GM12878 (cell line): ENCODE data around the gene ZNRF3. TPM values are rescaled to one million over a fixed set of nuclear protein-coding genes. Genes with fewer than 3 reads are reported as not detected.

Experiments
- ATAC-seq: fragments of 200-7000 bp; cut with Tn5 transposase; 3 replicates; pipeline ENCODE4 v1.9.1; 2020; ENCODE audit warnings: mild to moderate bottlenecking, moderate library complexity
- BruUV-seq: library from RNA; stranded (reverse); fragments of 400-500 nt; replicated peaks from 2 replicates; lab custom pipeline; 2021; lab: Mats Ljungman, UMichigan
- CTCF ChIA-PET: fragments of 300-600 bp; sonication (Branson Sonifier 250); formaldehyde crosslinking; extraction: SDS; loops from one replicate; lab custom pipeline; 2021; ENCODE audit warnings: inconsistent platforms; lab: Yijun Ruan, JAX
- POLR2A ChIA-PET: fragments of 350-600 bp; formaldehyde crosslinking; extraction: SDS; loops from one replicate; lab custom pipeline; 2021; ENCODE audit warnings: inconsistent platforms; lab: Charles Lee
- RAD21 ChIA-PET: fragments of 300-600 bp; sonication (Branson Sonifier 250); formaldehyde crosslinking; loops from one replicate; lab custom pipeline; 2023; ENCODE audit warnings: antibody characterized with exemption; ENCODE audit not compliant: unreplicated experiment; lab: Charles Lee
- SMC1A ChIA-PET: fragments of 300-600 bp; sonication (Branson Sonifier 250); formaldehyde crosslinking; loops from one replicate; lab custom pipeline; 2023; ENCODE audit not compliant: unreplicated experiment, uncharacterized antibody; lab: Charles Lee
- DNase-seq: peaks from one replicate; pipeline ENCODE4 v3.0.0-alpha.2; 2011; ENCODE audit warnings: low read depth, low spot score
- FAIRE-seq: peaks from 3 replicates; lab custom pipeline; 2011; peaks lifted over from hg19 to GRCh38; lab: Jason Lieb, UNC
- H2AFZ ChIP-seq: 2 replicates; pipeline ENCODE4 v1.6.0; 2011; ENCODE audit warnings: low read depth, low read length, control low read depth; ENCODE audit not compliant: control insufficient read depth
- H3K27ac ChIP-seq: 2 replicates; pipeline ENCODE4 v1.5.1; 2011; ENCODE audit warnings: control low read depth; ENCODE audit not compliant: control insufficient read depth, insufficient read depth
- H3K27me3 ChIP-seq, 2 experiments: replicated peaks in 1 of 2; 2 replicates each; pipeline versions ENCODE4 v1.6.0 to v1.6.1; 2011; ENCODE audit warnings: low read length in 1 of 2; ENCODE audit not compliant: control insufficient read depth in 2 of 2, insufficient read depth in 2 of 2
- H3K36me3 ChIP-seq, 2 experiments: 2 replicates each; pipeline ENCODE4 v1.5.1; 2011; ENCODE audit warnings: low read length in 1 of 2; ENCODE audit not compliant: control insufficient read depth in 2 of 2, insufficient read depth in 2 of 2
- H3K4me1 ChIP-seq: 2 replicates; pipeline ENCODE4 v1.6.1; 2011; ENCODE audit warnings: mild to moderate bottlenecking, low read length, moderate library complexity, mixed read lengths; ENCODE audit not compliant: control insufficient read depth, insufficient read depth
- H3K4me2 ChIP-seq: 2 replicates; pipeline ENCODE4 v1.6.0; 2011; ENCODE audit warnings: control low read depth; ENCODE audit not compliant: control insufficient read depth, insufficient read depth
- H3K4me3 ChIP-seq: fragments of 200-600 bp; sonication (generic); 2 replicates; pipeline ENCODE4 v1.5.1; 2016
- H3K79me2 ChIP-seq: 2 replicates; pipeline ENCODE4 v1.6.0; 2011; ENCODE audit warnings: low read length; ENCODE audit not compliant: control insufficient read depth, insufficient read depth
- H3K9ac ChIP-seq: 2 replicates; pipeline ENCODE4 v1.8.0; 2011; ENCODE audit warnings: low read length, control low read depth, mixed read lengths; ENCODE audit not compliant: control insufficient read depth, insufficient read depth
- H3K9me3 ChIP-seq: replicated peaks from 3 replicates; pipeline ENCODE4 v1.5.1; 2011; ENCODE audit warnings: mild to moderate bottlenecking, low read length; ENCODE audit not compliant: control insufficient read depth, insufficient read depth
- H4K20me1 ChIP-seq: 2 replicates; pipeline ENCODE4 v1.6.0; 2011; ENCODE audit not compliant: control insufficient read depth, insufficient read depth
- NRF1 ChIP-seq: conservative IDR thresholded peaks from 2 replicates; pipeline ENCODE4 v1.6.1; 2011; ENCODE audit warnings: mild to moderate bottlenecking, low read depth, low read length, improper control_type of control experiment
- TBL1XR1 ChIP-seq: IDR thresholded peaks from 2 replicates; pipeline ENCODE4 v1.6.1; 2012; ENCODE audit warnings: low read depth, low read length, improper control_type of control experiment
- WGBS: methylation state at CpG from one replicate; pipeline ENCODE4 v1.1.6; 2016; ENCODE audit warnings: low lambda C conversion rate; ENCODE audit not compliant: insufficient replicate concordance, insufficient coverage; ENCODE audit errors: missing lambda C conversion rate; 5-methylcytosine and 5-hydroxymethylcytosine counted together
- in situ Hi-C: fragments of 300-500 bp; cut with MboI; formaldehyde crosslinking; loops from 9 replicates; pipeline ENCODE4 v1.14.3; 2018; ENCODE audit warnings: mixed read lengths
- intact Hi-C: fragments of 100-400 bp; cut with micrococcal nuclease; formaldehyde crosslinking; loops from one replicate; pipeline ENCODE4 v1.14.2; 2022; ENCODE audit not compliant: unreplicated experiment
- polyA plus RNA-seq, 11 experiments: library from polyadenylated mRNA; depleted of rRNA in 4 of 11; unstranded in 6 of 11; stranded (reverse) in 5 of 11; fragments of >200 nt; fragmentation: Nextera tagmentation in 4 of 11; fragmentation: Illumina TruSeq in 1 of 11; extraction: Ambion mirVana in 4 of 11; extraction: Trizol in 1 of 11; gene quantifications; 1 replicate in 1 of 11; 2 replicates in 10 of 11; pipeline versions ENCODE4 v1.2.1 to v1.2.3, GENCODE V29; 2011 to 2016; ENCODE audit warnings: inconsistent platforms in 2 of 11, missing spikeins in 2 of 11, low read depth in 1 of 11
- total RNA-seq, 4 experiments: library from RNA; depleted of rRNA in 3 of 4; stranded (reverse); fragments of >200 nt in 3 of 4; fragmentation: Illumina TruSeq in 1 of 4; extraction: Trizol in 1 of 4; gene quantifications; 2 replicates each; pipeline versions ENCODE4 v1.2.1 to v1.2.3, GENCODE V29; 2013 to 2021
- TF ChIP-seq, protein P1 (sequence below): fragments of 450-650 bp; formaldehyde crosslinking; IDR thresholded peaks from 2 replicates; pipeline ENCODE4 v1.4.0; 2020; ENCODE audit warnings: mild to moderate bottlenecking, moderate library complexity
- TF ChIP-seq, protein P2 (sequence below): fragments of 150-350 bp; IDR thresholded peaks from 2 replicates; pipeline ENCODE4 v1.6.1; 2016; ENCODE audit warnings: low read depth, low read length
- TF ChIP-seq, protein P3 (sequence below): IDR thresholded peaks from 2 replicates; pipeline ENCODE4 v1.6.1; 2011; ENCODE audit warnings: mild to moderate bottlenecking, low read depth, low read length, moderate library complexity; ENCODE audit not compliant: insufficient replicate concordance
- TF ChIP-seq, protein P4 (sequence below): IDR thresholded peaks from 2 replicates; pipeline ENCODE4 v1.6.1; 2012; ENCODE audit warnings: low read depth, low read length, improper control_type of control experiment
- TF ChIP-seq, protein P5 (sequence below): IDR thresholded peaks from 2 replicates; pipeline ENCODE4 v1.6.1; 2012; ENCODE audit warnings: low read length, inconsistent platforms
- TF ChIP-seq, protein P6 (sequence below): fragments of 450-650 bp; formaldehyde crosslinking; IDR thresholded peaks from 2 replicates; pipeline ENCODE4 v1.5.0; 2022; ENCODE audit warnings: mild to moderate bottlenecking, missing genetic modification characterization

Gene ZNRF3
- total and polyA plus RNA-seq, 10 of the 15 experiments (the other 5 are each of a cell fraction or from before 2014, with no cell fraction given), result 0.05 to 2.4 (median 0.46) TPM

DNA sequence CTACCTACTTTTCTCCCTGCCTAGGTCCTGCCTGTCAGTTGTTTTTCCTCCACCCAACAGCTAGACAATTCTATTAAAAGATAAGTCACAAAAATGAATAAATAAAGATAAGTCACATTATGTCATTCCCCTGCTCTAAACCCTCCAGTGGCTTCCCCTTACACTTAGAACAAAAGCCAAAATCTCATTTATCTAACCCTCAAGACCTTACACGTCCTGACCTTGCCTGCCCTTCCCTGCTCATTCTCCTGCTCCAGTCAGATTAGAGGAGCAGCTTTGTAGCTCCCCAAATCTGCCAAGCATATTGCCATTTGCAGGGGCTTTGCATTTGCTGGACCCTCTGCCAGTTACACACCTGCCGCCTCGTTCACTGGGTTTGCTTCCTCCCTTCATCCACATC is 206.1 kb downstream of the ZNRF3 start:
- H4K20me1 ChIP-seq, result no peaks in the 10 kb centered on the region
- 51% methylated on average over 3 of the region's 3 CpGs for WGBS
- ChIA-PET CTCF (interaction anchor here (0.7 to 1.3 kb wide), 2 partner anchors 65 kb away, joined by 4 to 5 read pairs; no protein-coding TSS in a partner anchor), POLR2A (no interaction called here), RAD21 (no interaction called here), SMC1A (interaction anchor here (0.9 kb wide), 1 partner anchor 489 kb away, joined by 3 read pairs; no protein-coding TSS in a partner anchor)
- no peaks in the 10 kb centered on the region for H3K4me1 ChIP-seq
- no peaks in the 10 kb centered on the region for H3K27me3 ChIP-seq
- no peaks in the 10 kb centered on the region for H3K36me3 ChIP-seq
- H3K9me3 ChIP-seq, result no peaks in the 10 kb centered on the region
- H3K9ac ChIP-seq, result no peak overlapping the region
- in situ Hi-C loops, result no loop called here
- no peaks in the 10 kb centered on the region for H3K79me2 ChIP-seq
- BruUV-seq, result no TSS peak
- FAIRE-seq (no peak), ATAC-seq (no peak), DNase-seq (no peak)
- no peak overlapping the region for H3K4me2 ChIP-seq
- no peak overlapping the region for H2AFZ ChIP-seq
- intact Hi-C loops, result no loop called here
- H3K4me3 ChIP-seq, result no peak overlapping the region
- H3K27ac ChIP-seq, result no peak overlapping the region
- TF ChIP-seq, protein P1, sequence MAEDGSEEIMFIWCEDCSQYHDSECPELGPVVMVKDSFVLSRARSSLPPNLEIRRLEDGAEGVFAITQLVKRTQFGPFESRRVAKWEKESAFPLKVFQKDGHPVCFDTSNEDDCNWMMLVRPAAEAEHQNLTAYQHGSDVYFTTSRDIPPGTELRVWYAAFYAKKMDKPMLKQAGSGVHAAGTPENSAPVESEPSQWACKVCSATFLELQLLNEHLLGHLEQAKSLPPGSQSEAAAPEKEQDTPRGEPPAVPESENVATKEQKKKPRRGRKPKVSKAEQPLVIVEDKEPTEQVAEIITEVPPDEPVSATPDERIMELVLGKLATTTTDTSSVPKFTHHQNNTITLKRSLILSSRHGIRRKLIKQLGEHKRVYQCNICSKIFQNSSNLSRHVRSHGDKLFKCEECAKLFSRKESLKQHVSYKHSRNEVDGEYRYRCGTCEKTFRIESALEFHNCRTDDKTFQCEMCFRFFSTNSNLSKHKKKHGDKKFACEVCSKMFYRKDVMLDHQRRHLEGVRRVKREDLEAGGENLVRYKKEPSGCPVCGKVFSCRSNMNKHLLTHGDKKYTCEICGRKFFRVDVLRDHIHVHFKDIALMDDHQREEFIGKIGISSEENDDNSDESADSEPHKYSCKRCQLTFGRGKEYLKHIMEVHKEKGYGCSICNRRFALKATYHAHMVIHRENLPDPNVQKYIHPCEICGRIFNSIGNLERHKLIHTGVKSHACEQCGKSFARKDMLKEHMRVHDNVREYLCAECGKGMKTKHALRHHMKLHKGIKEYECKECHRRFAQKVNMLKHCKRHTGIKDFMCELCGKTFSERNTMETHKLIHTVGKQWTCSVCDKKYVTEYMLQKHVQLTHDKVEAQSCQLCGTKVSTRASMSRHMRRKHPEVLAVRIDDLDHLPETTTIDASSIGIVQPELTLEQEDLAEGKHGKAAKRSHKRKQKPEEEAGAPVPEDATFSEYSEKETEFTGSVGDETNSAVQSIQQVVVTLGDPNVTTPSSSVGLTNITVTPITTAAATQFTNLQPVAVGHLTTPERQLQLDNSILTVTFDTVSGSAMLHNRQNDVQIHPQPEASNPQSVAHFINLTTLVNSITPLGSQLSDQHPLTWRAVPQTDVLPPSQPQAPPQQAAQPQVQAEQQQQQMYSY (CRISPR knock-in tag), result no peak
- TF ChIP-seq, protein P2, sequence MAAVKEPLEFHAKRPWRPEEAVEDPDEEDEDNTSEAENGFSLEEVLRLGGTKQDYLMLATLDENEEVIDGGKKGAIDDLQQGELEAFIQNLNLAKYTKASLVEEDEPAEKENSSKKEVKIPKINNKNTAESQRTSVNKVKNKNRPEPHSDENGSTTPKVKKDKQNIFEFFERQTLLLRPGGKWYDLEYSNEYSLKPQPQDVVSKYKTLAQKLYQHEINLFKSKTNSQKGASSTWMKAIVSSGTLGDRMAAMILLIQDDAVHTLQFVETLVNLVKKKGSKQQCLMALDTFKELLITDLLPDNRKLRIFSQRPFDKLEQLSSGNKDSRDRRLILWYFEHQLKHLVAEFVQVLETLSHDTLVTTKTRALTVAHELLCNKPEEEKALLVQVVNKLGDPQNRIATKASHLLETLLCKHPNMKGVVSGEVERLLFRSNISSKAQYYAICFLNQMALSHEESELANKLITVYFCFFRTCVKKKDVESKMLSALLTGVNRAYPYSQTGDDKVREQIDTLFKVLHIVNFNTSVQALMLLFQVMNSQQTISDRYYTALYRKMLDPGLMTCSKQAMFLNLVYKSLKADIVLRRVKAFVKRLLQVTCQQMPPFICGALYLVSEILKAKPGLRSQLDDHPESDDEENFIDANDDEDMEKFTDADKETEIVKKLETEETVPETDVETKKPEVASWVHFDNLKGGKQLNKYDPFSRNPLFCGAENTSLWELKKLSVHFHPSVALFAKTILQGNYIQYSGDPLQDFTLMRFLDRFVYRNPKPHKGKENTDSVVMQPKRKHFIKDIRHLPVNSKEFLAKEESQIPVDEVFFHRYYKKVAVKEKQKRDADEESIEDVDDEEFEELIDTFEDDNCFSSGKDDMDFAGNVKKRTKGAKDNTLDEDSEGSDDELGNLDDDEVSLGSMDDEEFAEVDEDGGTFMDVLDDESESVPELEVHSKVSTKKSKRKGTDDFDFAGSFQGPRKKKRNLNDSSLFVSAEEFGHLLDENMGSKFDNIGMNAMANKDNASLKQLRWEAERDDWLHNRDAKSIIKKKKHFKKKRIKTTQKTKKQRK, result no peak
- TF ChIP-seq, protein P3, sequence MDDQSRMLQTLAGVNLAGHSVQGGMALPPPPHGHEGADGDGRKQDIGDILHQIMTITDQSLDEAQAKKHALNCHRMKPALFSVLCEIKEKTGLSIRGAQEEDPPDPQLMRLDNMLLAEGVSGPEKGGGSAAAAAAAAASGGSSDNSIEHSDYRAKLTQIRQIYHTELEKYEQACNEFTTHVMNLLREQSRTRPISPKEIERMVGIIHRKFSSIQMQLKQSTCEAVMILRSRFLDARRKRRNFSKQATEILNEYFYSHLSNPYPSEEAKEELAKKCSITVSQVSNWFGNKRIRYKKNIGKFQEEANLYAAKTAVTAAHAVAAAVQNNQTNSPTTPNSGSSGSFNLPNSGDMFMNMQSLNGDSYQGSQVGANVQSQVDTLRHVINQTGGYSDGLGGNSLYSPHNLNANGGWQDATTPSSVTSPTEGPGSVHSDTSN, result no peak
- TF ChIP-seq, protein P4, sequence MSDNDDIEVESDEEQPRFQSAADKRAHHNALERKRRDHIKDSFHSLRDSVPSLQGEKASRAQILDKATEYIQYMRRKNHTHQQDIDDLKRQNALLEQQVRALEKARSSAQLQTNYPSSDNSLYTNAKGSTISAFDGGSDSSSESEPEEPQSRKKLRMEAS, result no peak
- TF ChIP-seq, protein P5, sequence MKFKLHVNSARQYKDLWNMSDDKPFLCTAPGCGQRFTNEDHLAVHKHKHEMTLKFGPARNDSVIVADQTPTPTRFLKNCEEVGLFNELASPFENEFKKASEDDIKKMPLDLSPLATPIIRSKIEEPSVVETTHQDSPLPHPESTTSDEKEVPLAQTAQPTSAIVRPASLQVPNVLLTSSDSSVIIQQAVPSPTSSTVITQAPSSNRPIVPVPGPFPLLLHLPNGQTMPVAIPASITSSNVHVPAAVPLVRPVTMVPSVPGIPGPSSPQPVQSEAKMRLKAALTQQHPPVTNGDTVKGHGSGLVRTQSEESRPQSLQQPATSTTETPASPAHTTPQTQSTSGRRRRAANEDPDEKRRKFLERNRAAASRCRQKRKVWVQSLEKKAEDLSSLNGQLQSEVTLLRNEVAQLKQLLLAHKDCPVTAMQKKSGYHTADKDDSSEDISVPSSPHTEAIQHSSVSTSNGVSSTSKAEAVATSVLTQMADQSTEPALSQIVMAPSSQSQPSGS, result no peak
- TF ChIP-seq, protein P6, sequence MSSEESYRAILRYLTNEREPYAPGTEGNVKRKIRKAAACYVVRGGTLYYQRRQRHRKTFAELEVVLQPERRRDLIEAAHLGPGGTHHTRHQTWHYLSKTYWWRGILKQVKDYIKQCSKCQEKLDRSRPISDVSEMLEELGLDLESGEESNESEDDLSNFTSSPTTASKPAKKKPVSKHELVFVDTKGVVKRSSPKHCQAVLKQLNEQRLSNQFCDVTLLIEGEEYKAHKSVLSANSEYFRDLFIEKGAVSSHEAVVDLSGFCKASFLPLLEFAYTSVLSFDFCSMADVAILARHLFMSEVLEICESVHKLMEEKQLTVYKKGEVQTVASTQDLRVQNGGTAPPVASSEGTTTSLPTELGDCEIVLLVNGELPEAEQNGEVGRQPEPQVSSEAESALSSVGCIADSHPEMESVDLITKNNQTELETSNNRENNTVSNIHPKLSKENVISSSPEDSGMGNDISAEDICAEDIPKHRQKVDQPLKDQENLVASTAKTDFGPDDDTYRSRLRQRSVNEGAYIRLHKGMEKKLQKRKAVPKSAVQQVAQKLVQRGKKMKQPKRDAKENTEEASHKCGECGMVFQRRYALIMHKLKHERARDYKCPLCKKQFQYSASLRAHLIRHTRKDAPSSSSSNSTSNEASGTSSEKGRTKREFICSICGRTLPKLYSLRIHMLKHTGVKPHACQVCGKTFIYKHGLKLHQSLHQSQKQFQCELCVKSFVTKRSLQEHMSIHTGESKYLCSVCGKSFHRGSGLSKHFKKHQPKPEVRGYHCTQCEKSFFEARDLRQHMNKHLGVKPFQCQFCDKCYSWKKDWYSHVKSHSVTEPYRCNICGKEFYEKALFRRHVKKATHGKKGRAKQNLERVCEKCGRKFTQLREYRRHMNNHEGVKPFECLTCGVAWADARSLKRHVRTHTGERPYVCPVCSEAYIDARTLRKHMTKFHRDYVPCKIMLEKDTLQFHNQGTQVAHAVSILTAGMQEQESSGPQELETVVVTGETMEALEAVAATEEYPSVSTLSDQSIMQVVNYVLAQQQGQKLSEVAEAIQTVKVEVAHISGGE (CRISPR knock-in tag), result no peak
- TF ChIP-seq TBL1XR1 (no peak), NRF1 (no peak)
